H1 (cell line): ENCODE measurements around the gene MT2A. TPM values are rescaled to one million over a fixed set of nuclear protein-coding genes. Genes with fewer than 3 reads are reported as not detected.

Experiments used
- CTCF ChIA-PET: fragments of 300-600 bp; sonication (Branson Sonifier 250); formaldehyde crosslinking; loops from one replicate; lab custom pipeline; 2021; ENCODE audit not compliant: partially characterized antibody; lab: Charles Lee
- POLR2A ChIA-PET: fragments of 300-600 bp; sonication (Branson Sonifier 250); formaldehyde crosslinking; loops from one replicate; lab custom pipeline; 2021; ENCODE audit warnings: inconsistent platforms; ENCODE audit not compliant: partially characterized antibody; lab: Charles Lee
- DNase-seq, 2 experiments: peaks; one replicate each; pipeline versions ENCODE4 v3.0.0 to v3.0.0-alpha.2; 2010 to 2022; ENCODE audit warnings: low spot score in 2 of 2, low read depth in 1 of 2, mixed read lengths in 1 of 2
- FAIRE-seq: peaks from 2 replicates; lab custom pipeline; 2011; peaks lifted over from hg19 to GRCh38; lab: Jason Lieb, UNC
- H2AFZ ChIP-seq: 2 replicates; pipeline ENCODE4 v1.8.1; 2012; ENCODE audit warnings: low read length, inconsistent platforms
- H2AK5ac ChIP-seq: 2 replicates; pipeline ENCODE4 v1.6.1; 2013; ENCODE audit warnings: low read depth, low read length
- H2BK120ac ChIP-seq: replicated peaks from 2 replicates; pipeline ENCODE3; 2013; ENCODE audit warnings: low read depth, low read length, inconsistent platforms
- H2BK12ac ChIP-seq: 2 replicates; pipeline ENCODE4 v1.6.1; 2013; ENCODE audit warnings: low read depth, low read length
- H2BK15ac ChIP-seq: 2 replicates; pipeline ENCODE4 v1.6.1; 2013; ENCODE audit warnings: low read length
- H2BK20ac ChIP-seq: 2 replicates; pipeline ENCODE4 v1.6.1; 2013; ENCODE audit warnings: low read length
- H2BK5ac ChIP-seq: 2 replicates; pipeline ENCODE4 v1.6.1; 2013; ENCODE audit warnings: low read depth, low read length
- H3K14ac ChIP-seq: 2 replicates; pipeline ENCODE4 v1.6.1; 2013; ENCODE audit warnings: inconsistent platforms; ENCODE audit not compliant: insufficient read length
- H3K18ac ChIP-seq: 2 replicates; pipeline ENCODE4 v1.6.1; 2013; ENCODE audit warnings: low read length; ENCODE audit errors: extremely low read depth
- H3K23ac ChIP-seq: 2 replicates; pipeline ENCODE4 v1.6.1; 2013; ENCODE audit warnings: inconsistent platforms; ENCODE audit not compliant: insufficient read length
- H3K23me2 ChIP-seq: 2 replicates; pipeline ENCODE4 v1.6.1; 2013; ENCODE audit warnings: low read depth, low read length
- H3K27ac ChIP-seq: 2 replicates; pipeline ENCODE4 v1.6.1; 2011; ENCODE audit warnings: low read depth, low read length, inconsistent platforms
- H3K27me3 ChIP-seq, 4 experiments: replicated peaks in 1 of 4; 1 replicate in 1 of 4; 2 replicates in 3 of 4; pipeline versions ENCODE4 v1.6.1 to v1.8.1; 2011 to 2013; ENCODE audit warnings: low read length in 3 of 4, mild to moderate bottlenecking in 3 of 4, inconsistent platforms in 2 of 4, mixed read lengths in 2 of 4, moderate library complexity in 1 of 4; ENCODE audit not compliant: control insufficient read depth in 3 of 4, insufficient read depth in 3 of 4; ENCODE audit errors: extremely low read depth in 1 of 4
- H3K36me3 ChIP-seq, 4 experiments: 2 replicates each; pipeline versions ENCODE4 v1.6.1 to v1.8.1; 2011 to 2013; ENCODE audit warnings: mild to moderate bottlenecking in 4 of 4, low read length in 3 of 4, moderate library complexity in 2 of 4, control low read depth in 1 of 4, inconsistent platforms in 1 of 4; ENCODE audit not compliant: insufficient read depth in 4 of 4, control insufficient read depth in 2 of 4
- H3K4ac ChIP-seq: replicated peaks from 2 replicates; pipeline ENCODE3; 2013; ENCODE audit warnings: low read length, low read depth, mixed read lengths, inconsistent platforms; ENCODE audit not compliant: insufficient read length
- H3K4me1 ChIP-seq, 4 experiments: replicated peaks in 1 of 4; 1 replicate in 1 of 4; 2 replicates in 3 of 4; pipeline versions ENCODE4 v1.6.1 to v1.8.1; 2011 to 2013; ENCODE audit warnings: low read length in 3 of 4, inconsistent platforms in 2 of 4, mixed read lengths in 1 of 4; ENCODE audit not compliant: insufficient read depth in 4 of 4, control insufficient read depth in 3 of 4
- H3K4me2 ChIP-seq, 2 experiments: 2 replicates each; pipeline versions ENCODE4 v1.6.1 to v1.8.1; 2011 to 2013; ENCODE audit warnings: low read depth in 2 of 2, low read length in 2 of 2, control low read depth in 1 of 2, inconsistent platforms in 1 of 2, mild to moderate bottlenecking in 1 of 2; ENCODE audit not compliant: insufficient read depth in 1 of 2
- H3K4me3 ChIP-seq, 4 experiments: fragments of 200-600, 300-600 bp in 1 of 4; sonication (generic), shearing (Covaris generic), sonication (Bioruptor Twin) in 1 of 4; 2 replicates each; pipeline versions ENCODE4 v1.5.1 to v1.8.1; 2011 to 2016; ENCODE audit warnings: low read length in 4 of 4, low read depth in 3 of 4, control low read depth in 2 of 4, inconsistent platforms in 2 of 4, mild to moderate bottlenecking in 2 of 4, mixed read lengths in 1 of 4, moderate library complexity in 1 of 4; ENCODE audit not compliant: insufficient read depth in 2 of 4; ENCODE audit errors: extremely low read depth in 1 of 4
- H3K56ac ChIP-seq: replicated peaks from 2 replicates; pipeline ENCODE3; 2013; ENCODE audit warnings: low read depth, mild to moderate bottlenecking, mixed read lengths, low read length, inconsistent platforms; ENCODE audit not compliant: insufficient read length
- H3K79me1 ChIP-seq: 2 replicates; pipeline ENCODE4 v1.6.1; 2013; ENCODE audit warnings: low read depth, low read length, control low read depth
- H3K79me2 ChIP-seq, 2 experiments: 2 replicates each; pipeline versions ENCODE4 v1.6.1 to v1.8.1; 2012 to 2013; ENCODE audit warnings: low read length in 2 of 2, mild to moderate bottlenecking in 2 of 2, inconsistent platforms in 1 of 2; ENCODE audit not compliant: insufficient read depth in 2 of 2, control insufficient read depth in 1 of 2
- H3K9ac ChIP-seq, 4 experiments: replicated peaks in 1 of 4; 1 replicate in 1 of 4; 2 replicates in 3 of 4; pipeline versions ENCODE4 v1.6.1 to v1.8.1; 2011 to 2013; ENCODE audit warnings: low read depth in 3 of 4, low read length in 3 of 4, control low read depth in 2 of 4, mild to moderate bottlenecking in 2 of 4, moderate library complexity in 2 of 4, inconsistent platforms in 1 of 4; ENCODE audit errors: extremely low read depth in 1 of 4
- H3K9me3 ChIP-seq, 2 experiments: 2 replicates each; pipeline versions ENCODE4 v1.6.1 to v1.8.1; 2012 to 2013; ENCODE audit warnings: mild to moderate bottlenecking in 2 of 2, moderate library complexity in 2 of 2, control low read depth in 1 of 2, inconsistent platforms in 1 of 2, low read depth in 1 of 2, low read length in 1 of 2, mixed read lengths in 1 of 2; ENCODE audit not compliant: insufficient read depth in 2 of 2
- H4K20me1 ChIP-seq, 2 experiments: replicated peaks in 1 of 2; 2 replicates each; pipeline versions ENCODE3 to v1.8.1; 2011 to 2013; ENCODE audit warnings: inconsistent platforms in 2 of 2, low read length in 2 of 2, mild to moderate bottlenecking in 1 of 2; ENCODE audit not compliant: insufficient read depth in 2 of 2, control insufficient read depth in 1 of 2
- H4K5ac ChIP-seq: 2 replicates; pipeline ENCODE4 v1.6.1; 2013; ENCODE audit warnings: low read length, low read depth, mixed read lengths, inconsistent platforms; ENCODE audit not compliant: insufficient read length
- H4K8ac ChIP-seq: 2 replicates; pipeline ENCODE4 v1.8.0; 2013; ENCODE audit warnings: mild to moderate bottlenecking, moderate library complexity, low read length, inconsistent platforms; ENCODE audit not compliant: insufficient read depth; ENCODE audit errors: extremely low read depth
- H4K91ac ChIP-seq: replicated peaks from 2 replicates; pipeline ENCODE3; 2013; ENCODE audit warnings: low read length, mixed read lengths, inconsistent platforms; ENCODE audit not compliant: insufficient read length
- CHD2 ChIP-seq: IDR thresholded peaks from 2 replicates; pipeline ENCODE4 v1.6.1; 2012; ENCODE audit warnings: low read length, improper control_type of control experiment
- CTBP2 ChIP-seq: IDR thresholded peaks from 2 replicates; pipeline ENCODE4 v1.7.0; 2011; ENCODE audit warnings: borderline replicate concordance, mild to moderate bottlenecking, moderate library complexity, mixed read lengths, low read length; ENCODE audit not compliant: insufficient read depth, insufficient read length
- EGR1 ChIP-seq: IDR thresholded peaks from 2 replicates; pipeline ENCODE4 v1.6.1; 2011; ENCODE audit warnings: low read depth, low read length, borderline replicate concordance
- EP300 ChIP-seq, 2 experiments: IDR thresholded peaks; 1 replicate in 1 of 2; 2 replicates in 1 of 2; pipeline ENCODE4 v1.6.1; 2011 to 2012; ENCODE audit warnings: low read depth in 2 of 2, low read length in 2 of 2, mild to moderate bottlenecking in 2 of 2, borderline replicate concordance in 1 of 2, inconsistent platforms in 1 of 2, moderate library complexity in 1 of 2
- EZH2 ChIP-seq: fragments of 200-600 bp; sonication (generic); IDR thresholded peaks from 2 replicates; pipeline ENCODE4 v1.7.1; 2012; ENCODE audit warnings: low read depth, mild to moderate bottlenecking, moderate library complexity, low read length, inconsistent platforms; ENCODE audit not compliant: severe bottlenecking
- KDM5A ChIP-seq: fragments of 200-600 bp; IDR thresholded peaks from 2 replicates; pipeline ENCODE4 v1.7.1; 2012; ENCODE audit warnings: mild to moderate bottlenecking, low read length, inconsistent platforms, mixed read lengths
- RNF2 ChIP-seq: fragments of 200-900, 300-1000 bp; sonication (generic); IDR thresholded peaks from 2 replicates; pipeline ENCODE4 v1.7.1; 2016; ENCODE audit warnings: borderline replicate concordance, low read depth, mild to moderate bottlenecking, antibody characterized with exemption, low read length; ENCODE audit not compliant: poor library complexity, severe bottlenecking; ENCODE audit errors: missing control alignments
- SUZ12 ChIP-seq: fragments of 200-600 bp; sonication (generic); IDR thresholded peaks from 2 replicates; pipeline ENCODE4 v1.6.1; 2012; ENCODE audit warnings: mild to moderate bottlenecking, inconsistent platforms, low read length, moderate library complexity, mixed read lengths
- ZNF274 ChIP-seq: IDR thresholded peaks from 2 replicates; pipeline ENCODE4 v1.7.0; 2012; ENCODE audit warnings: low read length, borderline replicate concordance; ENCODE audit errors: extremely low read depth
- WGBS, 2 experiments: shearing (Covaris generic) in 1 of 2; methylation state at CpG; one replicate each; pipeline versions ENCODE4 v1.1.6 to v1.1.7; 2013 to 2015; ENCODE audit warnings: low lambda C conversion rate in 2 of 2, mixed read lengths in 2 of 2, inconsistent platforms in 1 of 2, low coverage in 1 of 2, missing lambda C conversion rate in 1 of 2; ENCODE audit not compliant: insufficient replicate concordance in 2 of 2, insufficient coverage in 1 of 2, insufficient read length in 1 of 2; ENCODE audit errors: extremely low coverage in 1 of 2, missing lambda C conversion rate in 1 of 2; 5-methylcytosine and 5-hydroxymethylcytosine counted together
- polyA plus RNA-seq, 7 experiments: library from polyadenylated mRNA; depleted of rRNA in 3 of 7; stranded (reverse) in 5 of 7; unstranded in 2 of 7; fragments of >200 nt in 5 of 7; fragments of 200-250 nt in 2 of 7; gene quantifications; 1 replicate in 5 of 7; 2 replicates in 1 of 7; 4 replicates in 1 of 7; pipeline versions ENCODE4 v1.2.1 to v1.2.3, GENCODE V29; 2011 to 2013; ENCODE audit warnings: missing spikeins in 2 of 7, mixed read lengths in 2 of 7
- total RNA-seq: library from RNA; stranded (reverse); fragmentation: NEBNext Ultra II Directional; extraction: Animal tissue kit (Norgen Biotek cat#: 25700); gene quantifications from 2 replicates; pipeline ENCODE4 v1.2.1, GENCODE V29; 2021
- TF ChIP-seq, protein P1 (sequence below): IDR thresholded peaks from 2 replicates; pipeline ENCODE4 v1.6.1; 2012; ENCODE audit warnings: inconsistent platforms

MT2A gene
- total and polyA plus RNA-seq, 2 of the 8 experiments (the other 6 are each of a cell fraction or from before 2014, with no cell fraction given), result 9.5 to 30.1 TPM

DNA sequence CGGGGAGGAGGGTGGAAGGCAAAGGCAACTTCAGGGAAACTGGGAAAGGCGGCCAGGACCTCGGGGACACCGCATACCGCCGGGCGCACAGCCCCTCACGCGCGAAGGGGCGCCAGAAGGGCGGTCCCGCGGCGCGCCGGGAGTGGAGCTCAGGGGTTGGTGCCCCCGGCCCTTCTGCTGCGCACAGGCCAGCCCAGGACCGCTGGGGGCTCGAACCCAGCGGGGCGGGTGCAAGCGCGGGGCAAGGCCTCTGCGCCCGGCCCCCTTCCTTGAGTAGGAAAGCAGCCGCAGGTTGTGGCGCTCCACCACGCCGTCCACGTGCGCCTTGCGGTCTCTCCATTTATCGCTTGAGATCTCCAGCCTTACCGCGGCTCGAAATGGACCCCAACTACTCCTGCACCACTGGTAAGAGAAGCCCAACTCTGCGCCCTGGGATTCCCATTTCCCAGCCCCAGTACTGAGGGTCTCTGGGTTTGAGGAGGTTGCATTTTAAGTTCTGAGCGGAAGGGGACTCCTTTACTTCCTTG is 27.1 kb downstream of the MT2A start:
- no peak overlapping the region for H2BK120ac ChIP-seq
- H2BK20ac ChIP-seq, result no peak overlapping the region
- H3K4me3 ChIP-seq, result peak overlapping the region in 2 of 4 experiments; percentile 6 to 46; a peak in 2 of 8 replicates
- peaks cover 3 to 18% (median 7%) of the 10 kb centered on the region in 4 experiments for H3K4me1 ChIP-seq
- H3K27me3 ChIP-seq, result peaks cover 96 to 100% (median 100%) of the 10 kb centered on the region in 4 experiments
- H2BK15ac ChIP-seq, result no peak overlapping the region
- H4K5ac ChIP-seq, result no peak overlapping the region
- H3K56ac ChIP-seq, result no peak overlapping the region
- DNase-seq (peak in 1 of 2 experiments; percentile 66), FAIRE-seq (no peak)
- H3K14ac ChIP-seq, result no peak overlapping the region
- no peak overlapping the region for H3K27ac ChIP-seq
- H4K8ac ChIP-seq, result no peak overlapping the region
- peak overlapping the region; percentile 13; the same call in 1 of the 2 replicates for H3K18ac ChIP-seq
- H4K91ac ChIP-seq, result no peak overlapping the region
- H2AFZ ChIP-seq, result no peak overlapping the region
- no peaks in the 10 kb centered on the region for H3K79me2 ChIP-seq
- peaks cover 14 to 26% of the 10 kb centered on the region in 2 experiments for H4K20me1 ChIP-seq
- CTCF ChIA-PET, result interaction anchor here (1.4 to 3.0 kb wide), 3 partner anchors 11 to 32 kb away, joined by 7 to 13 read pairs (median 8); no protein-coding TSS in a partner anchor
- no peaks in the 10 kb centered on the region for H3K9me3 ChIP-seq
- H3K4me2 ChIP-seq, result peak overlapping the region; percentile 42 to 63
- no peak overlapping the region for H2AK5ac ChIP-seq
- no peaks in the 10 kb centered on the region for H3K79me1 ChIP-seq
- no peak overlapping the region for H2BK5ac ChIP-seq
- H3K4ac ChIP-seq, result no peak overlapping the region
- H2BK12ac ChIP-seq, result 0 out of 2 replicates have a peak overlapping the region, but pooled peaks have one; percentile 17
- H3K23ac ChIP-seq, result no peak overlapping the region
- TF ChIP-seq ZNF274 (no peak), EZH2 (peak; percentile 98), KDM5A (no peak), EP300 (IDR thresholded peaks at IDR 0.05; ENCODE audit: borderline replicate concordance in 1 of 2, low read depth in 2 of 2, low read length in 2 of 2) (no peak), EGR1 (no peak), RNF2 (peak; percentile 10), SUZ12 (peak; percentile 95), CTBP2 (no peak), CHD2 (no peak)
- TF ChIP-seq, protein P1, sequence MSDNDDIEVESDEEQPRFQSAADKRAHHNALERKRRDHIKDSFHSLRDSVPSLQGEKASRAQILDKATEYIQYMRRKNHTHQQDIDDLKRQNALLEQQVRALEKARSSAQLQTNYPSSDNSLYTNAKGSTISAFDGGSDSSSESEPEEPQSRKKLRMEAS, result peak; percentile 35; the same call in 1 of the 2 replicates
- TF ChIP-seq, all 59 proteins: peak for 4
- no peaks in the 10 kb centered on the region; a peak in 1 of 8 replicates for H3K36me3 ChIP-seq
- H3K23me2 ChIP-seq, result peaks cover 9% of the 10 kb centered on the region
- WGBS, 2 experiments, result 2% methylated on average over 34 of the region's 40 CpGs; no CpG with 5 or more reads in 1 of the 2 experiments
- POLR2A ChIA-PET, result interaction anchor here (0.8 to 4.8 kb wide), 6 partner anchors 9 to 35 kb away, joined by 3 to 32 read pairs (median 5); partner anchors contain the start of genes MT1E, MT1G and MT1H
- H3K9ac ChIP-seq, result no peak overlapping the region
